Stimulated activated CD4-positive, alpha-beta T cell treated with anti-CD3 and anti-CD28 coated beads, Interleukin-1b, Interleukin-23, amount 100 ng/mL, for 24 hours (primary cell): ENCODE data around the gene SLC2A13.
"Not testable (repeated sequence)": the region's sequence is repeated elsewhere in the genome, so short reads cannot be mapped to it uniquely, and the experiment has no call there.

Experiments
- DNase-seq, 4 experiments: peaks; one replicate each; pipeline ENCODE4 v3.0.0-alpha.2; 2020; ENCODE audit warnings: low read depth in 4 of 4, low spot score in 1 of 4

SLC2A13 gene

GRCh38 chr12:39824505-39825212 lies 281.2 kb downstream of the SLC2A13 start:
- DNase-seq: no peak

DNA sequence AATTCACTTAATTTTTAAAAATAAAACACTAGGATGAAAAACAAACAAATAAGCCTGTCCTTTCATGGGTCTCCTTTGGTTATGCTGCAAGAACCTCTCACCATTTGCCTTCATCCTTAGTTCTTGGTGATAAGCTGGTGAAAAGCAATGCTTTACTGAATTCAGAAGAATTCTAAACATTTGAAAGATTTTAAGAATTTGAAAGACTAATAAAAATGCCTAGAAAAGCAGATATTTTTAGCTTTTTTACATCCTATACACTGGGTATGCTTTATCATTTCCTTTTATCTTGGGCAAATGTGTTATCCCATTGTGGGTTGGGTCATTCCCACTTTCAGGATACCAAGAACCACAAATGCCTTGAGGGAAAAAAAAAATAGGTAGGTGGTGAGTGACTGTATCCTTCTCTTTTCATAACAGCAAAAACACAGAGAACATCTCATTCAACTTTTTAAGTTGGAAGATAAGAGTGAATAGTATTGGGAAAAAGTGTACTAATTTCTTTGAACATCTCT lies 289.2 kb downstream of the SLC2A13 start:
- no peak for DNase-seq

DNA sequence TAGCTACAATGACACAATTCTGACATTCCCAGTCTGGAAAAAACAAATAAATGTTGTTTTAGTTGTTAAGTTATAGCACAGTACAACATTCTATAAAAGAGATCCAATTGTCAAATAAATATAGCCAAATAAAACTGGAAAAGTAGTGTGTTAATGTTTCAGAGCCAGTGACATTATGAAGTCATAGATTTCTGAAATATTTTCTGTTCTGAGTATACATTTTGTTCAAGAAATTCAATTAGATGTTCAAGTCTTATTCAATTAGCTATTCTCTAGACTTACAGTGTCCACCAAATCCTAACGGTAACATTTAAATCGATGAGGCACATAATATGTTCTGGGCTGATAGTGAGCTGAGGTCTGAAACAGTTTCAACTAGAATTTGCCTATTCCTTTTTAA lies 290.1 kb downstream of the SLC2A13 start:
- no peak for DNase-seq

DNA sequence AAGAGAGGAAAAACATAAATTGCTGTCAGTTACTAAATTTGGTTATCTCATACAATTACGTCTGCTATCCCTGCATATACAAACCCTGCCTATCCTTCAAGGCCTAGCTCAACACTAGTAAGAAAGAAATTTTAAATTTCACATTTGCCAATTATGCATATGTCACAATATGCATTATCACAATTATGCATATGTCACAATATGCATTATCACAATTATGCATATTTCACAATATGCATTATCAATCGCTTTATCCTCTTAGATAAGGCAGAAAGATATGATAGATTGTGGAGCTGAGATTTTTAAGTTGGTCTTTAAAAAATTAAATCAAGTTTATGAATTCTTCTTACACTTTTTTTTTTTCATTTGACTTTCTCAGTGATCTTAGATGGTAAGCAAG lies 291.3 kb downstream of the SLC2A13 start:
- no peak for DNase-seq

GRCh38 chr12:39813776-39814175 lies 292.1 kb downstream of the SLC2A13 start:
- DNase-seq: no peak

DNA sequence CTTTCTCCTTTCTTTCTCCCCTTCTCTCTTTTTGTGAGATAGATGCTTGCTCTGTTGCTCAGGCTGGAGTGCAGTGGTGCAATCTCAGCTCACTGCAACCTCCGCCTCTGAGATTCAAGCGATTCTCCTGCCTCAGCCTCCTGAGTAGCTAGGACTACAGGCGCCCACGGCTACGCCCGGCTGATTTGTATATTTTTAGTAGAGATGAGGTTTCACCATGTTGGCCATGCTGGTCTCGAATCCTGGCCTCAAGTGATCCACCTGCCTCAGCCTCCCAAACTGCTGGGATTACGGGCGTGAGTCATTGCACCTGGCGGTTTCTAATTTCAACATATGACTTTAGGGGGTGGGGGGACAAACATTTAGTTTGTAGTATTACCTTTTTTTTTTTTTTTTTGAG lies 293.4 kb downstream of the SLC2A13 start:
- not testable (repeated sequence) for DNase-seq

DNA sequence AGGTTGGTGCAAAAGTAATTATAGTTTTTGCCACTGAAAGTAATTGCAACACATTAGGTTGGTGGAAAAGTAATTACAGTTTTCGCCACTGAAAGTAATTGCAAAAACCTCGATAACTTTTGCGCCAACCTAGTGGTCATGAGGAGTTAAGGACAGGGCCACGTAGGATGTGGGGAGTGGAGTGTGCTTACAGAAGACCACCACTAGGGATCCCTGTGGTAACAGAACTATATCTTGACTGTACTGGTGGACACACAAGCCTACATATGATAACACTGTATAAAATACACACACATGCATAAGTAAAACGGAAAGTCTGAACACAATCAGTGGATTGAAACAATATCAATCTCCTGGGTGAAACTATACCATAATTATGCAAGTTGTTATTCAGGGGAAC lies 298.8 kb downstream of the SLC2A13 start:
- no peak for DNase-seq

- DNase-seq: no peak
Measured at GRCh38 chr12:39805651-39806050, 300.2 kb downstream of the SLC2A13 start.

DNA sequence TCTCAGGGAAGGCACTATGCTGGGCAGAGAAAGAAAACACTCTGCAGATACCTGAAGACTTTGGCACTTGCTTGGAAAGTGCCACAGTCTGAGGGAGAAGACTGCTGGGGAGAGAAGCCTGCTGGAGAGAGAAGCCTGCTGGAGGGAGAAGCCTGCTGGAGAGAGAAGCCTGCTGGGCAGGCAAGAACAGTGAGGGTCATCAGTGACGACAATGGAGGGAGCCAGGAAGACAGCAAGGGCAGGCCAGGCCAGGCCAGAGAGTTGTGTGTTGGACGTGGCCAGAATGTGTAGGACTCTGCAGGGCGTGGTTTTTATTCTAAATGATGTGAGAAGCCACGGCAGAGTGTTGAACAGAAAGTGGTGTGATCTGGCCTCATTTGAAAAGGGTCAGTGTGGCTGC lies 301.0 kb downstream of the SLC2A13 start:
- no peak for DNase-seq

GRCh38 chr12:39804479-39804878 lies 301.4 kb downstream of the SLC2A13 start:
- DNase-seq: no peak

DNA sequence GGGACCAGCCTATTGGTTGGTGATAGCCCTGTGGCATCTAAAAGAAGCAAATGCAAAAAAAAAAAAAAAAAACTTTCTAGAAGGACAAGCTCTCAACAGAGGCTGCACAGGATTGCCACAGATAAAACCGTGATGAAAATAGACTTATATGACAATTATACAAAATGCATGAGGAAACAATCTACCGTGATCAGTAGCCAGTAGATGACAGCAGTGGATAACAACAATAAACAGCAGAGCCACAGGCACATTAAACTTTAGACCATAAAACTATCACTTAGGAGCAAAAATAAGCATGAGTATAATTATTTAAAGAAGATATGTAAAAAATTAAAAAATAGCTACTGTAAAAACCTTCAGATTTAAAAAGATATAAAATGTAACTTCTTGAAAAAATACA lies 302.7 kb downstream of the SLC2A13 start:
- DNase-seq: no peak

DNA sequence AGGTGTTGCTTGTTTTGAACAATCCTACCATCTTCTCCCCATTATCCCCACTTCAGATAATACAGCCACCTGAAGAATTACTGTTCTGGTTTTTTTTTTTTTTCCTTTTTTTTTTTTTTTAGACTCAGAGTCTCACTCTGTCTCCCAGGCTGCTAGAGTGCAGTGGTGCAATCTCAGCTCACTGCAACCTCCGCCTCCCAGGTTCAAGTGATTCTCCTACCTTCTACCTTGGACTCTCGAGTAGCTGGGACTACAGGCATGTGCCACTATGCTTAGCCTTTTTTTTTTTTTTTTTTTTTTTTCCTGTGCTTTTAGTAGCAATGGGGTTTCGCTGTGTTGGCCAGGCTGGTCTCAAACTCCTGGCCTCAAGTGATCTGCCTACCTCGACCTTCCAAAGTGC lies 306.9 kb downstream of the SLC2A13 start:
- no peak for DNase-seq

GRCh38 chr12:39798429-39798828 lies 307.5 kb downstream of the SLC2A13 start:
- DNase-seq: no peak

- no peak for DNase-seq
Measured at GRCh38 chr12:39795481-39795880, 310.4 kb downstream of the SLC2A13 start.

DNA sequence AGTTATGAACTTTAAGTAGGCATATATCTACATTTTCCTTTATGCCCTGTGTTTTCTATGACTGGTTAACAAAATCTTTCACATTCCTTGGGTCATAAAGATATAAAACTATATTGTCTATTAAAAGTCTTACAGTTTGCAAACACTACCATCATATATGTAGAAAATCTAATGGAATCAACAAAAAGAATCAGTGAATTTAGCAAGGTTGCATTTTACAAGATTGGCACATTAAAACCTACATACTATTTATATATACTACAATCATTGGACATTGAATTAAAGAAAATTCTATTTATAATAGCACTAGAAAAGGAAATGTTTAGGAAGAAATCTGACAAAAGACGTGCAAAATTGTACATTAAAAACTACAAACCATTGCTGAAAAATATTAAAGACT lies 312.9 kb downstream of the SLC2A13 start:
- DNase-seq: no peak

DNA sequence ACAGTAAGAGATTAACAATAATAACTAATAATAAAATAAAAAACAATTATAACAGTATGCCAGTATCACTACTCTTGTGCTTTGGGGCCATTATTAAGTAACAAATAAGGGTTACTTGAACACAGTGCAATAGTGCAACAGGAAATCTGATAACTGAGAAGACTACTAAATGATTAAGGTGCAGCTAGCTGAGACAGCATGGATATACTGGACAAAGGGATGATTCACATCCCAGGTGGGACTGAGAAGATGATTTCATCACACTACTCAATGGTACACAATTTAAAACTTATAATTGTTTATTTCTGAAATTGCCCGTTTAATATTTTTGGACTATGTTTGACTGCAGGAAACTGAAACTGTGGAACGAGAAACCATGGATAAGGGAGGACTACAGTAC lies 317.6 kb downstream of the SLC2A13 start:
- DNase-seq: no peak

GRCh38 chr12:39785814-39786213 lies 320.1 kb downstream of the SLC2A13 start:
- DNase-seq: not testable (repeated sequence)

DNA sequence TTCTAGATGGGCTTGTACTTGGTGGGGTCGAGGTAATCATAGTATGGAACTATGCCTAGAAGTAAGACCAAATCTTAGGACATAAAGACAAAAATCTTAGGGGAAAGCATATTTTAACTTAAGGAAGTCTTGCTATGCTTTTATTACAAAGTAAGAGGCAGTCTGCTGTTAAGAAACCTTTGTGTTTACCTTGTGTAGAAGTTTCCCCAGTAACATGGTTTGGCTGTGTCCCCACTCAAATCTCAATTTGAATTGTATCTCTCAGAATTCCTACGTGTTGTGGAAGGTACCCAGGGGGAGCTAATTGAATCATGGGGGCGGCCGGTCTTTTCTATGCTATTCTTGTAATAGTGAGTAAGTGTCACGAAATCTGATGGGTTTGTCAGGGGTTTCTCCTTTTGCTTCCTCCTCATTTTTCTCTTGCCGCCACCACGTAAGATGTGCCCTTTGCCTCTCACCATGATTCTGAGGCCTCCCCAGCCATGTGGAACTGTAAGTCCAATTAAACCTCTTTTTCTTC lies 323.8 kb downstream of the SLC2A13 start:
- no peak for DNase-seq

DNA sequence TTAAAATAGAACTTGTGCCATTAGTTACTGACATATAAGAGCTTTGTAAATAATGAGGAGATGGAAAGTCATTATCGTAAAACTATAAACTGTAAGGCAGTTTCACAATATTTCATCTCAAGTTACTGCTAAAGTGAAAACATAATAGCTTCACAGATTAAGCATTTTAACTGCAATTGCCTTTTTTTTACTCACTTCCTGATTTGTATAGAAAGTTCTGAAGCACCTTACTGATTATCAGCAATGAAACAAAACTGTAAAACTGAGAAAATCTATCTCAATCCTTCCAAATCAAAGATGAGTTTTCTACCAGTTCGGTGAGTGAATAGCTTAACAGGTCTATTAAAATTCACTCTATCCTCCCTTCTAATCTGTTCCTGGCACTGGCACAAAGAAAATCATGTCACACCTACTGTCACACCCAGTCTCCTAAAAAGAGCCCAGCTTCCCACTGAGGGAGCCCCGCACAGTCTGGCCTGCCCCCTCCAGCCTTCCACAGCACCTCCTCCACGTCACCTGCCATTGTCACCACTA lies 324.9 kb downstream of the SLC2A13 start:
- DNase-seq: no peak

- no peak for DNase-seq
Measured at GRCh38 chr12:39780411-39780912, 325.4 kb downstream of the SLC2A13 start.

- no peak for DNase-seq
Measured at GRCh38 chr12:39779768-39780340, 326.0 kb downstream of the SLC2A13 start.

DNA sequence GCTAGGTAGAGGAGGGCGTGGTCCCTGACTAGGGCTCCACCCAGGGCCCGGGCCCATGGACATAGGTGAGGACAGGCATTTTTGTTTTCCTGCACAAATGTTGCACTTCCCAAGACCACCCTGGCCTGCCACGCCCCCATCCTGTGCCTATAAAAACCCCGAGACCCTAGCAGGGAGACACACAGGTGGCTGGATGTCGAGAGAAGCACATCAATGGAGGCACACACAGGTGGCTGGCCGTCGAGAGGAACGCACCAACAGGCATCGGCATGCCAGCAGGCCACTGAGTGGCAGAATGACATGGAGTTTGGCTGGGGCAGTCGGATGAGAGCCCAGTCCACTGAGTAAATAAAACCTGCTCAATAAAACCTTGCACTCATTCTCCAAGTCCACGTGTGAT lies 328.4 kb downstream of the SLC2A13 start:
- DNase-seq: no peak
